Chondrocyte (in vitro differentiated cells): ENCODE results near the gene UAP1. TPM values are rescaled to one million over a fixed set of nuclear protein-coding genes. Genes with fewer than 3 reads are reported as not detected.

Experiments
- DNase-seq: peaks from one replicate; pipeline ENCODE4 v3.0.0; 2021; ENCODE audit warnings: mixed read lengths, low spot score
- H3K27ac Mint-ChIP-seq: one replicate; pipeline ENCODE4 v1.8.0; 2021; ENCODE audit warnings: mild to moderate bottlenecking, moderate library complexity, mixed read lengths; ENCODE audit not compliant: unreplicated experiment
- H3K27me3 Mint-ChIP-seq: 2 replicates; pipeline ENCODE4 v1.8.0; 2021; ENCODE audit warnings: low read depth, mixed read lengths
- H3K36me3 Mint-ChIP-seq: 2 replicates; pipeline ENCODE4 v1.8.0; 2021; ENCODE audit warnings: low read depth, mixed read lengths
- H3K4me1 Mint-ChIP-seq: 2 replicates; pipeline ENCODE4 v1.8.0; 2021; ENCODE audit warnings: low read depth, mild to moderate bottlenecking, mixed read lengths
- H3K4me3 Mint-ChIP-seq: one replicate; pipeline ENCODE4 v1.8.0; 2021; ENCODE audit warnings: mild to moderate bottlenecking, moderate library complexity, mixed read lengths; ENCODE audit not compliant: unreplicated experiment
- H3K9me3 Mint-ChIP-seq: 2 replicates; pipeline ENCODE4 v1.8.0; 2021; ENCODE audit warnings: low read depth, mixed read lengths
- CTCF ChIP-seq: fragments of 200-600 bp; sonication (generic); IDR thresholded peaks from 2 replicates; pipeline ENCODE4 v1.5.0; 2021; ENCODE audit warnings: antibody characterized with exemption, mild to moderate bottlenecking, moderate library complexity
- total RNA-seq: library from RNA; stranded (reverse); gene quantifications from 3 replicates; pipeline ENCODE4 v1.2.1, GENCODE V29; 2021

The UAP1 gene
- total RNA-seq, 1 donor from 2014 or later, result 49.6 TPM

GRCh38 chr1:162626094-162626493 lies 64.6 kb downstream of the UAP1 start:
- no peak for TF ChIP-seq CTCF
- no peak for DNase-seq
- peak overlapping the region; percentile 4 for H3K27ac Mint-ChIP-seq
- H3K4me1 Mint-ChIP-seq, result peaks cover 51% of the 10 kb centered on the region
- no peaks in the 10 kb centered on the region for H3K9me3 Mint-ChIP-seq
- H3K4me3 Mint-ChIP-seq, result no peak overlapping the region
- H3K27me3 Mint-ChIP-seq, result no peaks in the 10 kb centered on the region
- H3K36me3 Mint-ChIP-seq, result no peaks in the 10 kb centered on the region

GRCh38 chr1:162626761-162627160 lies 65.2 kb downstream of the UAP1 start:
- Mint-ChIP-seq H3K9me3 (no peaks in the 10 kb centered on the region), H3K4me3 (no peak overlapping the region), H3K27me3 (no peaks in the 10 kb centered on the region), H3K27ac (peak overlapping the region; percentile 4), H3K4me1 (peaks cover 57% of the 10 kb centered on the region), H3K36me3 (no peaks in the 10 kb centered on the region)
- TF ChIP-seq CTCF, result no peak
- DNase-seq, result no peak

- no peaks in the 10 kb centered on the region for H3K9me3 Mint-ChIP-seq
- no peak for DNase-seq
- no peak overlapping the region for H3K4me3 Mint-ChIP-seq
- no peaks in the 10 kb centered on the region for H3K36me3 Mint-ChIP-seq
- peak; percentile 70 for TF ChIP-seq CTCF
- H3K4me1 Mint-ChIP-seq, result peaks cover 61% of the 10 kb centered on the region
- H3K27ac Mint-ChIP-seq, result no peak overlapping the region
- H3K27me3 Mint-ChIP-seq, result no peaks in the 10 kb centered on the region
Observed at GRCh38 chr1:162627662-162628296, 66.3 kb downstream of the UAP1 start.

GRCh38 chr1:162629077-162629627 lies 67.6 kb downstream of the UAP1 start:
- Mint-ChIP-seq H3K9me3 (no peaks in the 10 kb centered on the region), H3K36me3 (no peaks in the 10 kb centered on the region), H3K27me3 (no peaks in the 10 kb centered on the region), H3K27ac (peak overlapping the region; percentile 98), H3K4me3 (no peak overlapping the region), H3K4me1 (peaks cover 65% of the 10 kb centered on the region)
- no peak for TF ChIP-seq CTCF
- no peak for DNase-seq

GRCh38 chr1:162629651-162630050 lies 68.1 kb downstream of the UAP1 start:
- TF ChIP-seq CTCF, result no peak
- Mint-ChIP-seq H3K36me3 (no peaks in the 10 kb centered on the region), H3K4me3 (no peak overlapping the region), H3K4me1 (peaks cover 70% of the 10 kb centered on the region), H3K9me3 (no peaks in the 10 kb centered on the region), H3K27me3 (no peaks in the 10 kb centered on the region), H3K27ac (peak overlapping the region; percentile 98)
- DNase-seq, result no peak
